ENCODE measurements around the gene ZNF682. TPM values are rescaled to one million over a fixed set of nuclear protein-coding genes. Genes with fewer than 3 reads are reported as not detected.
"Not testable (repeated sequence)": the region's sequence is repeated elsewhere in the genome, so short reads cannot be mapped to it uniquely, and the experiment has no call there.

Gene ZNF682
- total RNA-seq, 1 donor: 2.8 TPM

DNA sequence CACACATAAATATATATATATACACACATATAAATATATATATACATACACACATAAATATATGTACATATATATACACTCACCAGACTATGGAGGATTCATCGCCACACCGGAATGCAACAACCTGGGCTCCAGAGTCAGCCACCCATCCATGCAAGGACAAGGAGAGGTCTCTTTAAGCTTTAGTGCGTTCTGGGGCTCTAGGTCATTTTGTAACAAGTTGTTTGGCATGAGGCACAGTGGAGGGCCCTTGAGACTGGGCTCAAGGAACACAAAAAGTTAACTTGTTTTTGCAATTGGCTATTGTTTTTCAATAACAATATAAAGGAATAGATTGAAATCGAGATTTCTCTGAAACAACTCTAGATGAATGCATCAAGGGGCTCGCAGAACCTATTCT, 33.6 kb upstream of the ZNF682 start:
- H3K4me3 ChIP-seq (ENCODE audit: low read depth, low read length): no peak overlapping the region
- no peak for DNase-seq (ENCODE audit: low read depth)
- TF ChIP-seq, protein P1, sequence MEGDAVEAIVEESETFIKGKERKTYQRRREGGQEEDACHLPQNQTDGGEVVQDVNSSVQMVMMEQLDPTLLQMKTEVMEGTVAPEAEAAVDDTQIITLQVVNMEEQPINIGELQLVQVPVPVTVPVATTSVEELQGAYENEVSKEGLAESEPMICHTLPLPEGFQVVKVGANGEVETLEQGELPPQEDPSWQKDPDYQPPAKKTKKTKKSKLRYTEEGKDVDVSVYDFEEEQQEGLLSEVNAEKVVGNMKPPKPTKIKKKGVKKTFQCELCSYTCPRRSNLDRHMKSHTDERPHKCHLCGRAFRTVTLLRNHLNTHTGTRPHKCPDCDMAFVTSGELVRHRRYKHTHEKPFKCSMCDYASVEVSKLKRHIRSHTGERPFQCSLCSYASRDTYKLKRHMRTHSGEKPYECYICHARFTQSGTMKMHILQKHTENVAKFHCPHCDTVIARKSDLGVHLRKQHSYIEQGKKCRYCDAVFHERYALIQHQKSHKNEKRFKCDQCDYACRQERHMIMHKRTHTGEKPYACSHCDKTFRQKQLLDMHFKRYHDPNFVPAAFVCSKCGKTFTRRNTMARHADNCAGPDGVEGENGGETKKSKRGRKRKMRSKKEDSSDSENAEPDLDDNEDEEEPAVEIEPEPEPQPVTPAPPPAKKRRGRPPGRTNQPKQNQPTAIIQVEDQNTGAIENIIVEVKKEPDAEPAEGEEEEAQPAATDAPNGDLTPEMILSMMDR (IDR thresholded peaks at IDR 0.05; ENCODE audit: insufficient read depth, low read length): no peak

DNA sequence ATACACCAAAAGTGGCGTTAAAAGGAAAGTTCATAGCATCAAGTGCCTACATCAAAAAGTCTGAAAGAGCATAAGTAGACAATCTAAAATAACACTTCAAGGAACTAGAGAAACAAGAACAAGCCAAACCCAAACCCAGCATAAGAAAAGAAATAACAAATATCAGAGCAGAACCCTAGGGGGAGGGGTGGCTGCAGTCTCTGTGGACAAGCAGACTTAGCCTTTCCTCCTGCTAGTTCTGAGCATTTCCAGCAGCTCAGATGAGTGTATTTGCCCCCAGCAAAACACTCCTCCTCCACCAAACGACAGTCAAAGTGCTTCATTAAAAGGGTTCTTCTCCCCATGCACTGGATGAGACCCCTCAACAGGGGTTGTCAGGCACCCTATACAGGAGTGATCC, 31.4 kb upstream of the ZNF682 start:
- H3K4me3 ChIP-seq (ENCODE audit: low read depth, low read length): no peak overlapping the region
- TF ChIP-seq, protein P1 (IDR thresholded peaks at IDR 0.05; ENCODE audit: insufficient read depth, low read length): no peak
- no peak for DNase-seq (ENCODE audit: low read depth)

DNA sequence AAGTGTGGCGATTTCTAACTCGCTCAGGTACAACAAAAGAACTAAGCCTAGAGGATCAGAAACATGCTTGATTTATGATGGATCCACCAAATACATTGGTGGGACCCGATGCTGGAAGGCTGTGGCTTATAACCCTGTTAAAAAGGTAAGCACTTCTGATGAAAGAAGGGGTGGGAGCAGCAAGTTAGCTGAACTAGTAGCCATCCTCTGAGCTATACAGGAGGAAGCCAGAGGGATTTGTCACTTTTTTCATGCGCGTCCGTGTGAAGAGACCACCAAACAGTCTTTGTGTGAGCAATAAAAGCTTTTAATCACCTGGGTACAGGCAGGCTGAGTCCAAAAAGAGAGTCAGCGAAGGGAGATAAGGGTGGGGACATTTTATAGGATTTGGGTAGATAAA, 29.3 kb upstream of the ZNF682 start:
- H3K4me3 ChIP-seq (ENCODE audit: low read depth, low read length); DNase-seq (ENCODE audit: low read depth): not testable (repeated sequence)

DNA sequence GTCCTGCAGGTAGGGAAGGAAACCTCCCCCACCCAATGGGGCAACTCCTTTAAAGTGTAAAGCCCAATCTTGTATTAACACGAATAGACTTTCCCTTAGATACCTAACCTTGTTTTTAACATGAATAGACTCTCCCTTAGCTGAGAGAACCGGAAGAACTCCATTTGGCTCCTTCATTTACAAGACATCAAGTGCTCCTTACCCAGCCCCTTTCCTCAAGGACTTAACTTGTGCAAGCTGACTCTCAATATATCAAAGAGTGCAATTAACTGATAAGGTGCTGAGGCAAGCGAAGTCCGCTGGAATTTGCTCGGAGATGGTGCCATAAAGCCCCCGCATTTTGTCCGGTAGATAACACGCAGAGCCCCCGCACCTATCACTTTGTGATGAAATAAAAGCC, 28.6 kb upstream of the ZNF682 start:
- DNase-seq (ENCODE audit: low read depth): no peak
- H3K4me3 ChIP-seq (ENCODE audit: low read depth, low read length): no peak overlapping the region
- TF ChIP-seq, protein P1 (IDR thresholded peaks at IDR 0.05; ENCODE audit: insufficient read depth, low read length): no peak

DNA sequence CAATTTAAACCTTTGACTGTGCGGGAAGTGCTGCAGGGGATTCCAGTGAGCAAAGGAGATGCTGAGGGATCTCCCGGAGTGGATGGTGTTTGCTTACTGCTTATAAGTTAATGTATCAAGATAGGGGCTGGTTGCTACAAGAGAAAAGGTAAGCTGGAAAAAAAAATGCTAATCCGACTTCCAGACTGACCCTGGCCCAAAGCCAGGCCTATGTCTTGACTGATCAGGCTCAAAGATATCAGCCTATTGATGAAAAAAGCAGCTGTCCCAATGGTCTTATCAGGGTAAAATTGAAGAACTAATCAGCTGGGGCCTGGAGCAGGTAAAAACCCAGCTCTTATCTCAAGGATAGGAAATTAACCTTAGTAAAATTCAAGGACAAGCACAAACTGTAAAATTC, 27.6 kb upstream of the ZNF682 start:
- no peak overlapping the region for H3K4me3 ChIP-seq (ENCODE audit: low read depth, low read length)
- no peak for DNase-seq (ENCODE audit: low read depth)
- TF ChIP-seq, protein P1 (IDR thresholded peaks at IDR 0.05; ENCODE audit: insufficient read depth, low read length): no peak

DNA sequence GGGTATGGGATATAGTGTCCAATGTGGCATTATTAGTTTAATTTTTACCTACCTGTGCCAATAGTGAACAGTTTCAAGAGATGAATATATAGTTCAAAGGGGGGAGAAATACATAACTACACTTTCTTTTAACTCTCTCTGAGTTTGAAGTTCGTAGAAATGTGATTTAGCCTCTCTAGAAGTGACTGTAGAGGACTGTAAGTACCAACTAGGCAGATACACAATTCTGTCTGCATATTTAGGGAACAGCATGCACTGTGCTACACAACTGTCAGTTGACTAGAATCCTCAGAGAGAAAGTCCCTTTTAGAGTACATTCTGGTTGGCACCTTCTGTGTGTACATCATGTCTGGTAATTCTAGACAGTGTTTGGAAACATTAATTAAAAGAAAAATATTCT, 21.0 kb upstream of the ZNF682 start:
- TF ChIP-seq, protein P1 (IDR thresholded peaks at IDR 0.05; ENCODE audit: insufficient read depth, low read length): no peak
- no peak for DNase-seq (ENCODE audit: low read depth)
- H3K4me3 ChIP-seq (ENCODE audit: low read depth, low read length): no peak overlapping the region

DNA sequence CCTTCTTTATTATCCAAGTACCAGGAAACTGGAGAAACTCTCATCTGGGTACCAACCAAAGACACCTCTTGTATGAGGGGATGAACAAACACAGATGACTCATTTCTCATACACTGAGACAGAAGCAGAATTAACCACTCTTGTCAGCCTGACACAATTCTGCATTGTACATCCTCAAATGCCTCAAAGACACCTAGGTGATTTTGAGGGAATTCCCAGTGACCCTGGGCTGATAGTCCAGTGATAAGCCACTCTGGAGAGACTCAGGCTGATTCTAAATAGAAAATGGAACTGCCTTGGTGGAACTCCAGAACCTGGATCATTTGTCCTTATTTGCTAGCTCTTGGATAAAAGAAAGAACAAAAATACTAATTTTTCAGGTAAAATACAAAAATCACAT, 19.4 kb upstream of the ZNF682 start:
- not testable (repeated sequence) for H3K4me3 ChIP-seq (ENCODE audit: low read depth, low read length); DNase-seq (ENCODE audit: low read depth)

DNA sequence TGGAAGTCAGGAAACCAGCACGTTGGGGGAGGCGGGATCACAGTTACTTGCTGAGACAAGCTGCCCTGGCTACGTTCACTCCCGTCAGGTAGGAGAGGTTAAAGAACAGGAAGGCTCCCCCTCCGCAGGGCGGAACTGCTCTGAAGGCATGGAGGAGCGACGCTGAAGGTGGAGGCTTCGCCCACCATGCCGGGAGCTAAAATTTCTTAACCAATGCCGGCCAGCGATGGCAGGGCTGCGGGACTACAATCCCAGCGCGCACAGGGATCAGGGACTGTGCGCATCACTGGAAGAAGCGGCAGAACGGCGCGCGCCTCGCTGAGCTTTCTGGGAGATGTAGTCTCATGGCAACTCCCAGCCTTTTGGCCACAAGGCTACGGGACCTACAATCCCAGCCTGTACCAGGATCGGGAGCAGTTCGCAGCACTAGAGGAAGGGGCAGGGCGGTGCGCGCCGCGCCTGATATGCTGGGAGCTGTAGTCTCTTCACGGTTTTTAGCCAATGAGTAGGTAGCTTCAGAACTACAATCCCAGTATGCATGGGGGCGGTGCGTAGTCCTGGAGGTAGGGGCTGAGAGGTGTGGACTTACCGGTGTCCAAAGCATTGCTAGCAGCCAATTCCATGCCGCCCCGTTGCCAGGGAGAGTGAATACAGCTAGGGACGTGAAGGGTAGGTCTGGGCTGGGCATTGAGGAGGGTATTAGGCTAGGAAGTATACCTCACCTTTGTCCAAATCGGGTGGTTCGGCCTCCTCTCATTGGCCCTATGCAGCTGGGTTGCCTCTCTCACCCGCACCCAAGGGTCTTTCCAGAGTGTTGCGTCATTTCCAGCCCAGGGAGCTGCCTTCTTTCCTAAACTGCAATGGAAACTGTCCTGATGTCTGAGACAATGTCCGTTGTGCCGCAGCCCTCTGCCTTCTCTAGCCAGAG, 12.8 kb upstream of the ZNF682 start:
- DNase-seq (ENCODE audit: low read depth): peak; percentile 97
- TF ChIP-seq, protein P1 (IDR thresholded peaks at IDR 0.05; ENCODE audit: insufficient read depth, low read length): peak; percentile 14
- H3K4me3 ChIP-seq (ENCODE audit: low read depth, low read length): peak overlapping the region; percentile 99

DNA sequence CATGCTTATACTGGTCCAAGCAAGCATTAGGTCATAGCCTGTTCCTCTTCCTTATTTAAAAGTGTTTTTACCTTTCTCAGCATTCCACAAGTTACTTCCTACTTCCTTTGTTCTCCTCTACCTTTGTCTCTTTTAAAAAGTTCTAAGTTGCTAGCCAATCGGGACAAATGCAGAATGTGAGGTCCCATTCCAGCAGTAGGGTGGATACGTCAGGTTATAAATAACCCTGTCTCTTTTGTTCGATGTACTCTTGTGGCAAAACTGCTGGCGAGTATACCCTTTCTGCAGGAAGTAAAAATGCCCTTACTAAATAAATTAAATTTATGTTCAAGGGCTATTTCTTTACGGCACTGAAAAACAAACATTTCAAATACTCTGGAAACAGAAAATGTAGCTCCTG, 6.4 kb upstream of the ZNF682 start:
- H3K4me3 ChIP-seq (ENCODE audit: low read depth, low read length); DNase-seq (ENCODE audit: low read depth): not testable (repeated sequence)
